Measurements from ENCODE around the gene EFCAB13.

DNA sequence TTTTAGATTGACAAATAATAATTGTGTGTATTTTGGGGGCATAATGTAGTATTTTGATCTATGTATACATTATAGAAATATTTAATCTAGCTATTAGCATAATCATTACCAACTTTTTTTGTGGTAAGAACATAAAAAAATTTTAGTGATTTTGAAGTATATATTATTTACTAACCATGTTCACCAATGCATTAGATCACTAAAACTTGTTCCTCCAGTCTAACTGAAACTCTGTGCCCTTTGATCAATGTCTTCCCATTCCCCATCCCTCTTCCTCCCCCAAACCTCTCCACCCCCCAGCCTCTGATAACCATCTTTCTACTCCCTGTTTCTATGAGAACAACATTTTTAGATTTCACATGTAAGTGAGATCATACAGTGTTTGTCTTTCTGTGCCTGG is 8.5 kb downstream of the EFCAB13 start:
- TF ChIP-seq, protein P1, sequence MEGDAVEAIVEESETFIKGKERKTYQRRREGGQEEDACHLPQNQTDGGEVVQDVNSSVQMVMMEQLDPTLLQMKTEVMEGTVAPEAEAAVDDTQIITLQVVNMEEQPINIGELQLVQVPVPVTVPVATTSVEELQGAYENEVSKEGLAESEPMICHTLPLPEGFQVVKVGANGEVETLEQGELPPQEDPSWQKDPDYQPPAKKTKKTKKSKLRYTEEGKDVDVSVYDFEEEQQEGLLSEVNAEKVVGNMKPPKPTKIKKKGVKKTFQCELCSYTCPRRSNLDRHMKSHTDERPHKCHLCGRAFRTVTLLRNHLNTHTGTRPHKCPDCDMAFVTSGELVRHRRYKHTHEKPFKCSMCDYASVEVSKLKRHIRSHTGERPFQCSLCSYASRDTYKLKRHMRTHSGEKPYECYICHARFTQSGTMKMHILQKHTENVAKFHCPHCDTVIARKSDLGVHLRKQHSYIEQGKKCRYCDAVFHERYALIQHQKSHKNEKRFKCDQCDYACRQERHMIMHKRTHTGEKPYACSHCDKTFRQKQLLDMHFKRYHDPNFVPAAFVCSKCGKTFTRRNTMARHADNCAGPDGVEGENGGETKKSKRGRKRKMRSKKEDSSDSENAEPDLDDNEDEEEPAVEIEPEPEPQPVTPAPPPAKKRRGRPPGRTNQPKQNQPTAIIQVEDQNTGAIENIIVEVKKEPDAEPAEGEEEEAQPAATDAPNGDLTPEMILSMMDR (conservative IDR thresholded peaks at IDR 0.05; ENCODE audit: low read depth, low read length), result no peak
- TF ChIP-seq EZH2 (IDR thresholded peaks at IDR 0.05; ENCODE audit: borderline replicate concordance, low read depth, low read length, poor library complexity, severe bottlenecking), result no peak
